LHCN-M2 (cell line): ENCODE measurements around the gene SH2D7. TPM values are rescaled to one million over a fixed set of nuclear protein-coding genes. Genes with fewer than 3 reads are reported as not detected.

ENCODE experiments used
- DNase-seq: peaks from one replicate; pipeline ENCODE4 v3.0.0-alpha.2; 2012; ENCODE audit warnings: low read depth
- total RNA-seq: library from RNA; depleted of rRNA; stranded (reverse); fragments of >200 nt; gene quantifications from 2 replicates; pipeline ENCODE4 v1.2.3, GENCODE V29; 2014

The SH2D7 gene
- total RNA-seq, 1 experiment from 2014 or later: not detected

- no peak for DNase-seq
These were observed 11.2 kb downstream of the SH2D7 start for GRCh38 chr15:78103406-78104118.

- peak; percentile 11 for DNase-seq
These were observed 11.7 kb downstream of the SH2D7 start for GRCh38 chr15:78104119-78104479.

GRCh38 chr15:78104566-78105475, 12.5 kb downstream of the SH2D7 start:
- no peak for DNase-seq

GRCh38 chr15:78105476-78106241, 13.3 kb downstream of the SH2D7 start:
- peak; percentile 43 for DNase-seq

GRCh38 chr15:78107471-78107870, 15.1 kb downstream of the SH2D7 start:
- no peak for DNase-seq

- DNase-seq: peak; percentile 84
These were observed 16.1 kb downstream of the SH2D7 start for GRCh38 chr15:78108300-78109084.

- no peak for DNase-seq
These were observed 16.8 kb downstream of the SH2D7 start for GRCh38 chr15:78109156-78109555.

- no peak for DNase-seq
These were observed 17.7 kb downstream of the SH2D7 start for GRCh38 chr15:78110096-78110495.

- DNase-seq: no peak
These were observed 18.6 kb downstream of the SH2D7 start for GRCh38 chr15:78110916-78111475.

- DNase-seq: no peak
These were observed 19.4 kb downstream of the SH2D7 start for GRCh38 chr15:78111788-78112187.

GRCh38 chr15:78112551-78112950, 20.2 kb downstream of the SH2D7 start:
- no peak for DNase-seq

GRCh38 chr15:78120523-78120922, 28.2 kb downstream of the SH2D7 start:
- DNase-seq: no peak

GRCh38 chr15:78125267-78125666, 32.9 kb downstream of the SH2D7 start:
- DNase-seq: no peak

- no peak for DNase-seq
These were observed 35.5 kb downstream of the SH2D7 start for GRCh38 chr15:78127882-78128281.

- no peak for DNase-seq
These were observed 36.9 kb downstream of the SH2D7 start for GRCh38 chr15:78129077-78129750.

GRCh38 chr15:78129751-78130287, 37.5 kb downstream of the SH2D7 start:
- DNase-seq: no peak

- DNase-seq: no peak
These were observed 38.3 kb downstream of the SH2D7 start for GRCh38 chr15:78130466-78131294.

- no peak for DNase-seq
These were observed 39.1 kb downstream of the SH2D7 start, which contains the start of gene CIB2 for GRCh38 chr15:78131295-78132061. Gene CIB2 (minus strand): TSS chr15:78131445. CDS start chr15:78131215, 230 bp downstream.
